ENCODE data around the gene ECT2.

DNA sequence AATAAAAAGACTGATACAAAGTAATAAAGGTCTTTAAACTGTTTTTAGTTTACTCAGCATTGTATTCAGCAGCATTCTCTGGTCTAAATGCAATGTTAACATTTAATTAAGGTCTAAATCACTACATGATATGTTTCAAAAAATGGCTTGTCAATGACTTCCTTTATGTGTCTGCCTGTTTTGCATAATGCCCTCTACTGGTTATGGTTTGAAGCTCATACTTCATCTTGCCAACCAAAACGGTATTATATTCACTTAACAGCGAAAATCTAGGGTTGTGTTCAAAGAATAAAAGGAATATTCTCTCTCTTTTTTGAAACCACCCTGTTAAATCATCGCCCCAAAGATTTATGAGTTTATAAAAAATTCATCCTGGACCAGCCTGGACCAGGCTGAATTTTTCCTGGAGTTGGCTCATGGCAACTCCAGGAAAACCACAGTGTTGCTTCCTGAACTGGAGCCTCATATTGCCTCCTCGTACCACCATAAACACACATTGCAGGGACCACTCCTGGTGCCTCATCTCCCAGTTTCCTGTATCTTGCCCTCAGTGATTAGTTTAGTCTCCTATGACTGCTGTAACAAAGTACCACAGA, 32.9 kb upstream of the ECT2 start:
- TF ChIP-seq, protein P1, sequence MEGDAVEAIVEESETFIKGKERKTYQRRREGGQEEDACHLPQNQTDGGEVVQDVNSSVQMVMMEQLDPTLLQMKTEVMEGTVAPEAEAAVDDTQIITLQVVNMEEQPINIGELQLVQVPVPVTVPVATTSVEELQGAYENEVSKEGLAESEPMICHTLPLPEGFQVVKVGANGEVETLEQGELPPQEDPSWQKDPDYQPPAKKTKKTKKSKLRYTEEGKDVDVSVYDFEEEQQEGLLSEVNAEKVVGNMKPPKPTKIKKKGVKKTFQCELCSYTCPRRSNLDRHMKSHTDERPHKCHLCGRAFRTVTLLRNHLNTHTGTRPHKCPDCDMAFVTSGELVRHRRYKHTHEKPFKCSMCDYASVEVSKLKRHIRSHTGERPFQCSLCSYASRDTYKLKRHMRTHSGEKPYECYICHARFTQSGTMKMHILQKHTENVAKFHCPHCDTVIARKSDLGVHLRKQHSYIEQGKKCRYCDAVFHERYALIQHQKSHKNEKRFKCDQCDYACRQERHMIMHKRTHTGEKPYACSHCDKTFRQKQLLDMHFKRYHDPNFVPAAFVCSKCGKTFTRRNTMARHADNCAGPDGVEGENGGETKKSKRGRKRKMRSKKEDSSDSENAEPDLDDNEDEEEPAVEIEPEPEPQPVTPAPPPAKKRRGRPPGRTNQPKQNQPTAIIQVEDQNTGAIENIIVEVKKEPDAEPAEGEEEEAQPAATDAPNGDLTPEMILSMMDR (IDR thresholded peaks at IDR 0.05): peak in 2 of 5 experiments; percentile 7 to 23
- TF ChIP-seq EP300 (IDR thresholded peaks at IDR 0.05; ENCODE audit: low read depth) (no peak), POLR2AphosphoS5 (IDR thresholded peaks at IDR 0.05) (no peak), POLR2A (IDR thresholded peaks at IDR 0.05) (no peak)

Measured in transverse colon (tissue), 4 donors.